BE2C (cell line): ENCODE data around the gene FHOD3.

Experiments
- DNase-seq: peaks from one replicate; pipeline ENCODE4 v3.0.0-alpha.2; 2020
- H3K27me3 ChIP-seq: fragments of 250-450 bp; sonication (Bioruptor Pico); 2 replicates; pipeline ENCODE4 v1.5.1; 2020; ENCODE audit warnings: mild to moderate bottlenecking
- H3K36me3 ChIP-seq: fragments of 250-450 bp; sonication (Bioruptor Pico); 2 replicates; pipeline ENCODE4 v1.5.1; 2020; ENCODE audit warnings: mild to moderate bottlenecking
- H3K4me1 ChIP-seq: fragments of 250-450 bp; sonication (Bioruptor Pico); 2 replicates; pipeline ENCODE4 v1.5.1; 2020
- H3K4me3 ChIP-seq: 2 replicates; pipeline ENCODE4 v1.5.1; 2011; ENCODE audit warnings: low read depth, low read length
- H3K9me3 ChIP-seq: fragments of 250-450 bp; sonication (Bioruptor Pico); 2 replicates; pipeline ENCODE4 v1.5.1; 2020
- TF ChIP-seq, protein P1 (sequence below): IDR thresholded peaks from 2 replicates; pipeline ENCODE4 v1.5.1; 2012; ENCODE audit warnings: mild to moderate bottlenecking, low read depth, low read length

Gene FHOD3

DNA sequence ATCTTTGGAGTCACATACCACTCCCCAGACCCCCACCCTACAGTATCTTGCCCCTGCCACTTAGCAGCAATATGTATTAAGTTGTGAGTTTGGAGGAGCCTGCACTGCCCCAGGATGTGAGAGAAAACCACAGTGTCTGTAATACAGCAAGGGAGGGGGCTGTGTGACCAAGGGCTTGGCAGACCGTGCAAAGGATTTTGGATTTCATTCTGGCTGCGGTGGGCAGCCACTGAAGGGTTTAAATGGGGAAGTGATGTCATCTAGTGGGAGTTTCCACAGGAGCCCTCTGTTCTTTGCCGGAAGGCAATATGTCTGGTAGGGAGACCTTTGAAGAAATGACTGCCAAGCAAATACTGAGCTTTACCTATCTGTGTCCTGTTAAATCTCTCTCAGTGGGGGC lies 202.4 kb downstream of the FHOD3 start:
- TF ChIP-seq, protein P1, sequence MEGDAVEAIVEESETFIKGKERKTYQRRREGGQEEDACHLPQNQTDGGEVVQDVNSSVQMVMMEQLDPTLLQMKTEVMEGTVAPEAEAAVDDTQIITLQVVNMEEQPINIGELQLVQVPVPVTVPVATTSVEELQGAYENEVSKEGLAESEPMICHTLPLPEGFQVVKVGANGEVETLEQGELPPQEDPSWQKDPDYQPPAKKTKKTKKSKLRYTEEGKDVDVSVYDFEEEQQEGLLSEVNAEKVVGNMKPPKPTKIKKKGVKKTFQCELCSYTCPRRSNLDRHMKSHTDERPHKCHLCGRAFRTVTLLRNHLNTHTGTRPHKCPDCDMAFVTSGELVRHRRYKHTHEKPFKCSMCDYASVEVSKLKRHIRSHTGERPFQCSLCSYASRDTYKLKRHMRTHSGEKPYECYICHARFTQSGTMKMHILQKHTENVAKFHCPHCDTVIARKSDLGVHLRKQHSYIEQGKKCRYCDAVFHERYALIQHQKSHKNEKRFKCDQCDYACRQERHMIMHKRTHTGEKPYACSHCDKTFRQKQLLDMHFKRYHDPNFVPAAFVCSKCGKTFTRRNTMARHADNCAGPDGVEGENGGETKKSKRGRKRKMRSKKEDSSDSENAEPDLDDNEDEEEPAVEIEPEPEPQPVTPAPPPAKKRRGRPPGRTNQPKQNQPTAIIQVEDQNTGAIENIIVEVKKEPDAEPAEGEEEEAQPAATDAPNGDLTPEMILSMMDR: no peak
- Histone ChIP-seq H3K27me3 (no peaks in the 10 kb centered on the region), H3K4me3 (no peak overlapping the region), H3K4me1 (no peaks in the 10 kb centered on the region), H3K36me3 (no peaks in the 10 kb centered on the region), H3K9me3 (no peaks in the 10 kb centered on the region)
- DNase-seq: no peak

DNA sequence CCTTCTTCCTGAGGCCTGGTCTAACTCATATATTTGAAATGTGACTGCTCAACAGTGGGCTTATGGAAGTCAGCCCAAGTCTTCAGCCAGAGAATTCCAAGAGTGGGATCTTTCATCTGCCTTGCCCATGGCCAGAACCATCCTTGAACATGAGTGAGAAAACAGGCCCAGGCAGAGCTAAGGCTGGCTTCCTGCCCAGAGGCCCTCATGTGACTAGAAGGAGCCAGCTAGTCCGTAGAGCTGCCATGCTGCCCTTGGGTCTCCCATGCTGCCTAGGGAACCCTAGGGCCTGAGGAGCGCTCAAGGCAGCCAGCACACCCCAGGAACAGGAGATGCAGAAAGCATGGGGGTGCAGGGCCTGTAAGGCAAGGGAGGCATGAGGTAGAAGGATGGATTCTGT lies 203.6 kb downstream of the FHOD3 start:
- no peak overlapping the region for H3K4me3 ChIP-seq
- H3K9me3 ChIP-seq: no peaks in the 10 kb centered on the region
- no peaks in the 10 kb centered on the region for H3K36me3 ChIP-seq
- DNase-seq: no peak
- no peaks in the 10 kb centered on the region for H3K27me3 ChIP-seq
- TF ChIP-seq, protein P1: no peak
- H3K4me1 ChIP-seq: no peaks in the 10 kb centered on the region

DNA sequence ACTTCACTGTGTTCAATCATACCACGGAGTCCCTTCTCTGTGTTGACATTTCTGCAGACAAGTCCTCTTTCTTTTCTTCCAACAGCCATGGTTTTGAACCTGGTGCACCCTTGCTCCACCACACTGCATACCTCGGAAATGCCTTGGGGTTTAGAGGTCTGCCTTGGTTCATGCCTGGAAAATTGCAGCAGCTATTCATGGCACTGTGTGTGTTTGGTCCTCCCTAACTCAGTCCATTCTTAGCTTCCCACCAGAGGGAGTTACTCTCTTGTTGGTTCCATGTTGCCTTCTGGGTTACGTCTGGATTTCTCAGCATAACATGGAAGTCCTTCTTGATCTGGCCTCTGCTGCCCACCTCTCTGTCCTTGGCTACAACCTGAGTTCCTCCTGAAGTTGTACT lies 206.0 kb downstream of the FHOD3 start:
- TF ChIP-seq, protein P1: no peak
- Histone ChIP-seq H3K9me3 (no peaks in the 10 kb centered on the region), H3K4me1 (no peaks in the 10 kb centered on the region), H3K36me3 (no peaks in the 10 kb centered on the region), H3K4me3 (no peak overlapping the region), H3K27me3 (no peaks in the 10 kb centered on the region)
- no peak for DNase-seq

DNA sequence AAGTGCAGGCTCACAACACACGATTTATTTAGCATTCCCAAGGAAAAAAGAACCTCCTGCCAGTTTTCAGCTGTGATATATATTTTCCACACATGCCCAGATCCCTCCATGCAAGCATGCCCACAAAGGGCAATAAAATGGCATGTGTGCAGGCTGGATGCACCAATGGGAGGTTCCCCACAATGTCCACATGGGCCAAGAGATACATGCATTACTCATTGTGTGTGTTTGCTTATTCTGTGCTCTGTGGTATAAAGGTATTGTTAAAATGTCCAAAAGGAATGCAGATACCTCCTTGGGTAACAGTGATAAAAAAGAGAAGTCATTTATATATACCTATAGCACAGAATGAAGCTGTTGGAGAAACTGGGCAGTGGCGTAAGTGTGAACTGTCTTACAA lies 207.4 kb downstream of the FHOD3 start:
- Histone ChIP-seq H3K4me1 (no peaks in the 10 kb centered on the region), H3K4me3 (no peak overlapping the region), H3K27me3 (no peaks in the 10 kb centered on the region), H3K36me3 (no peaks in the 10 kb centered on the region), H3K9me3 (no peaks in the 10 kb centered on the region)
- no peak for DNase-seq
- TF ChIP-seq, protein P1: no peak

DNA sequence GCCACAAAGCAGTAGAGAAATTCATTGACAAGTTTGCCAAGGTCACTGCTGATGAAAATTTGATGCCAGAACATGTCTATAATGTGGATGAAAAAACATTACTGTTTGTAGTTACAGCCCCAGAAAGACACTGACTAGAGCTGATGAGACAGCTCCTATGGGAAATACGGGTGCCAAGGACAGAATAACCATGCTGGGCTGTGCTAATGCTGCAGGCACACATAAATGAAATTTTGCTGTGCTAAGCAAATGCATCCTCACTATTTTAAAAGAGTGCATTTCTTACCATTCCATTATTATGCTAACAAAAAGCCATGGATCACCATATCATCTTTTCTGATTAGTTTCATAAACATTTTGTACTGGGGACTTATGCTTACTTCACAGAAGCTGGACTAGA lies 208.2 kb downstream of the FHOD3 start:
- no peak for DNase-seq
- Histone ChIP-seq H3K4me3 (no peak overlapping the region), H3K27me3 (no peaks in the 10 kb centered on the region), H3K4me1 (no peaks in the 10 kb centered on the region), H3K9me3 (no peaks in the 10 kb centered on the region), H3K36me3 (no peaks in the 10 kb centered on the region)
- TF ChIP-seq, protein P1: no peak

DNA sequence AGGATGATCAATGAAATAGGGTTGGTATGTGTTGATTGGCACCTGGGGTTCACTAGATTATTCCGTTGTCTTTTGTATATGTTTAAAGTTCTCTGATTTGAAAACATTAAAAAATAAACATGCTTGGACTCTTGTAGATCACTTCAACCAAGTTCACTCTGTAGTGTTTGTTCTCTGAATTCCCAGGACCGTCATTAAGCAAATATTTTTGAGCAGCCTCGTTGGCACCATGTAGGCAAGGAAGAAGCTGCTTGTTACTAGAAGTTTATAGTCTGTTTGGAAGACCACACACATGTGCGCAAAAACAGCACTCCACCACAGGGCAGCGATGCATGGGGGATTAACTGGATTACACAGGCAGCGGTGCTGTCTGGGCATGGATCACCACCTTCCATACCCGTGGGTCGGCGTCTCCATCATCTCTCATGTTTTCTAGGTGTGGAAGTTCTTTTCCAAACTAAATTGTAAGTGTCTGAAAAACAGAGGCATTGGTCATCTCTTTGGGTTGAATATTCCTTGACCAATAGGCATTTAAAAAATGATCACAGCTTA lies 212.2 kb downstream of the FHOD3 start:
- H3K9me3 ChIP-seq: no peaks in the 10 kb centered on the region
- TF ChIP-seq, protein P1: no peak
- H3K36me3 ChIP-seq: no peaks in the 10 kb centered on the region
- no peak overlapping the region for H3K4me3 ChIP-seq
- peaks cover 7% of the 10 kb centered on the region; the same call in 1 of the 2 replicates for H3K4me1 ChIP-seq
- DNase-seq: no peak
- no peaks in the 10 kb centered on the region for H3K27me3 ChIP-seq
